Adipose tissue (tissue), 3 donors: ENCODE results near the gene PLCD3. TPM values are rescaled to one million over a fixed set of nuclear protein-coding genes. Genes with fewer than 3 reads are reported as not detected.

Experiments
- H3K27ac ChIP-seq: one replicate; pipeline ENCODE4 v1.5.1; 2013; ENCODE audit warnings: low read depth, low read length
- WGBS, 3 donors: extraction: QIAGEN DNeasy Blood & Tissue Kit; methylation state at CpG; one replicate each; pipeline ENCODE4 v1.1.7; 2013; 5-methylcytosine and 5-hydroxymethylcytosine counted together
- polyA plus RNA-seq, 3 donors: library from polyadenylated mRNA; stranded (reverse); fragments of 200-250 nt; gene quantifications; one replicate each; pipeline ENCODE4 v1.2.3, GENCODE V29; 2013
- donor health status: healthy with polysubstance abuse.
- donor health status: Bipolar disorder and iron deficiency.
- donor health status: healthy.

Gene PLCD3
- polyA plus RNA-seq, 3 donors = 6.9 to 49.7 (median 42.4) TPM

GRCh38 chr17:45061606-45062205 lies 70.6 kb downstream of the PLCD3 start:
- H3K27ac ChIP-seq = no peak overlapping the region
- 8 to 12% (median 12%) methylated on average over 15 of the region's 15 CpGs for WGBS, 3 donors

- WGBS, 3 donors = 0% methylated on average over 50 of the region's 50 CpGs
- no peak within 1 kb of the TSS for H3K27ac ChIP-seq
These were observed 71.3 kb downstream of the PLCD3 start, which contains the start of gene NMT1 for GRCh38 chr17:45060797-45061605. Gene NMT1 (plus strand): TSS chr17:45061317. CDS start chr17:45061330, 13 bp downstream.

- no peak overlapping the region for H3K27ac ChIP-seq
- 5 to 11% (median 10%) methylated on average over 15 of the region's 15 CpGs for WGBS, 3 donors
These were observed 71.9 kb downstream of the PLCD3 start for GRCh38 chr17:45060382-45060796.

Other genes starting within 250 kb of the PLCD3 start
- gene EFTUD2, start 233.1 kb downstream of the PLCD3 start, polyA plus RNA-seq = 10 to 100 TPM; 18.7 to 45.7 (median 23.8) TPM
- 1 to 10 TPM; 1.3 to 8.3 (median 3.4) TPM for gene GFAP, start 217.0 kb downstream of the PLCD3 start, polyA plus RNA-seq
- under 1 TPM; 0.04 to 0.22 (median 0.09) TPM for gene KIF18B, start 184.7 kb downstream of the PLCD3 start, polyA plus RNA-seq
- 1 to 10 TPM; 1.7 to 2.1 (median 1.9) TPM for gene C1QL1, start 164.2 kb downstream of the PLCD3 start, polyA plus RNA-seq
- gene DCAKD, start 80.9 kb downstream of the PLCD3 start, polyA plus RNA-seq = 10 to 100 TPM in 2 of 3 donors, 1 to 10 TPM in 1; 8.8 to 21.5 (median 19.7) TPM
- 10 to 100 TPM; 22.1 to 46.5 (median 41.2) TPM for gene NMT1, start 71.2 kb downstream of the PLCD3 start, polyA plus RNA-seq
- gene ACBD4, start 3.2 kb upstream of the PLCD3 start, polyA plus RNA-seq = 10 to 100 TPM; 11.2 to 17.4 (median 15.6) TPM
- gene HEXIM1, start 16.0 kb upstream of the PLCD3 start, polyA plus RNA-seq = 10 to 100 TPM in 2 of 3 donors, 1 to 10 TPM in 1; 5.4 to 24.9 (median 13.4) TPM
- 1 to 10 TPM; 5.4 to 8.0 (median 7.8) TPM for gene HEXIM2, start 29.4 kb upstream of the PLCD3 start, polyA plus RNA-seq
- gene FMNL1, start 89.4 kb upstream of the PLCD3 start, polyA plus RNA-seq = 10 to 100 TPM in 2 of 3 donors, 1 to 10 TPM in 1; 3.1 to 35.5 (median 27.5) TPM
- under 1 TPM in 2 of 3 donors, not detected in 1; 0.05 to 0.07 TPM for gene SPATA32, start 129.6 kb upstream of the PLCD3 start, polyA plus RNA-seq
- gene MAP3K14, start 184.5 kb upstream of the PLCD3 start, polyA plus RNA-seq = 1 to 10 TPM; 5.9 to 9.7 (median 8.3) TPM